Vagina (tissue), 2 donors: ENCODE data around the gene TRPM1. TPM values are rescaled to one million over a fixed set of nuclear protein-coding genes. Genes with fewer than 3 reads are reported as not detected.
"Not testable (repeated sequence)": the region's sequence is repeated elsewhere in the genome, so short reads cannot be mapped to it uniquely, and the experiment has no call there.

Source experiments
- DNase-seq, 2 donors: peaks; one replicate each; pipeline ENCODE4 v3.0.0-alpha.2; 2017; ENCODE audit errors: extremely low spot score in 2 of 2
- H3K27ac ChIP-seq: fragments of 200-600 bp; sonication (generic); one replicate; pipeline ENCODE4 v1.5.1; 2019
- H3K27me3 ChIP-seq: fragments of 200-600 bp; sonication (generic); one replicate; pipeline ENCODE4 v1.5.1; 2019
- H3K36me3 ChIP-seq, 2 donors: fragments of 200-600 bp; sonication (generic); one replicate each; pipeline ENCODE4 v1.5.1; 2017 to 2019
- H3K4me1 ChIP-seq: fragments of 200-600 bp; sonication (generic); one replicate; pipeline ENCODE4 v1.5.1; 2019
- H3K4me3 ChIP-seq, 2 donors: fragments of 200-600 bp; sonication (generic); 1 replicate in 1 of 2; 2 replicates in 1 of 2; pipeline ENCODE4 v1.5.1; 2016 to 2019
- H3K9me3 ChIP-seq: fragments of 200-600 bp; sonication (generic); one replicate; pipeline ENCODE4 v1.5.1; 2019
- POLR2A ChIP-seq, 2 donors: fragments of 450-650 bp; IDR thresholded peaks; one replicate each; pipeline ENCODE4 v1.6.1; 2017; ENCODE audit warnings: antibody characterized with exemption in 2 of 2, mild to moderate bottlenecking in 2 of 2, moderate library complexity in 2 of 2
- POLR2AphosphoS5 ChIP-seq, 2 donors: sonication (generic); formaldehyde crosslinking; IDR thresholded peaks; one replicate each; pipeline ENCODE4 v1.9.0; 2017; ENCODE audit warnings: antibody characterized with exemption in 2 of 2, mild to moderate bottlenecking in 2 of 2, low read depth in 1 of 2; ENCODE audit not compliant: insufficient read depth in 1 of 2
- intact Hi-C: fragments of 100-400 bp; cut with DNase I; formaldehyde crosslinking; loops from one replicate; pipeline ENCODE4 v1.15.1; 2023
- total RNA-seq: library from RNA; depleted of rRNA; stranded (reverse); fragments of >200 nt; gene quantifications from one replicate; pipeline ENCODE4 v1.2.3, GENCODE V29; 2016
- TF ChIP-seq, protein P1 (sequence below), 3 experiments: fragments of 450-650 bp in 2 of 3; fragments of 200-600 bp in 1 of 3; sonication (generic) in 1 of 3; IDR thresholded peaks; one replicate each; pipeline ENCODE4 v1.5.1; 2017 to 2019; ENCODE audit warnings: antibody characterized with exemption in 3 of 3, mild to moderate bottlenecking in 2 of 3, moderate library complexity in 2 of 3

The TRPM1 gene
- total RNA-seq, 1 donor from 2014 or later, result not detected

DNA sequence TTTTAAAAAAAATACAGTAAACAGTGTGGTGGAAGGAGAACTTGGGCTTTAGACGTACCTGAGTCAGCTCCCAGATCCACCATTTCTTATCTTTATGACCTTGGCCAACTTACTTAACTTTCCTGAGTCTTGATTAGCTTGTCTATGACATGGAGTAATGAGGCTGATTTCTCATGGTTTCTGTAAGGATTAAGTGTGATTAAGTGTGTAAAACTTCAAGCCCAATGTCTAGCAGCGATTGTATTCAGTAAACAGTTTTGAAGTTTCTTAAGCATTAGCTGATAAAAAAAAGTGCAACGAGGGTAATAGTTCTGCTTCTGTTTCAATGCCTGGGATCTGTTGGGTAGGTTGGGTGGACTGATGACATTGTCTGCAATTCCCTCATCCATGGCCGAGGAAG lies 10.8 kb downstream of the TRPM1 start:
- no peak overlapping the region for H3K27ac ChIP-seq
- no peak for TF ChIP-seq POLR2AphosphoS5 (IDR thresholded peaks at IDR 0.05; ENCODE audit: insufficient read depth in 1 of 2, low read depth in 1 of 2)
- TF ChIP-seq, protein P1, sequence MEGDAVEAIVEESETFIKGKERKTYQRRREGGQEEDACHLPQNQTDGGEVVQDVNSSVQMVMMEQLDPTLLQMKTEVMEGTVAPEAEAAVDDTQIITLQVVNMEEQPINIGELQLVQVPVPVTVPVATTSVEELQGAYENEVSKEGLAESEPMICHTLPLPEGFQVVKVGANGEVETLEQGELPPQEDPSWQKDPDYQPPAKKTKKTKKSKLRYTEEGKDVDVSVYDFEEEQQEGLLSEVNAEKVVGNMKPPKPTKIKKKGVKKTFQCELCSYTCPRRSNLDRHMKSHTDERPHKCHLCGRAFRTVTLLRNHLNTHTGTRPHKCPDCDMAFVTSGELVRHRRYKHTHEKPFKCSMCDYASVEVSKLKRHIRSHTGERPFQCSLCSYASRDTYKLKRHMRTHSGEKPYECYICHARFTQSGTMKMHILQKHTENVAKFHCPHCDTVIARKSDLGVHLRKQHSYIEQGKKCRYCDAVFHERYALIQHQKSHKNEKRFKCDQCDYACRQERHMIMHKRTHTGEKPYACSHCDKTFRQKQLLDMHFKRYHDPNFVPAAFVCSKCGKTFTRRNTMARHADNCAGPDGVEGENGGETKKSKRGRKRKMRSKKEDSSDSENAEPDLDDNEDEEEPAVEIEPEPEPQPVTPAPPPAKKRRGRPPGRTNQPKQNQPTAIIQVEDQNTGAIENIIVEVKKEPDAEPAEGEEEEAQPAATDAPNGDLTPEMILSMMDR (IDR thresholded peaks at IDR 0.05), result no peak
- TF ChIP-seq POLR2A (IDR thresholded peaks at IDR 0.05), result no peak
- no peaks in the 10 kb centered on the region for H3K27me3 ChIP-seq
- no peaks in the 10 kb centered on the region for H3K36me3 ChIP-seq
- intact Hi-C loops, result no loop called here
- DNase-seq, result no peak
- H3K4me1 ChIP-seq, result peaks cover 14% of the 10 kb centered on the region
- no peaks in the 10 kb centered on the region for H3K9me3 ChIP-seq
- no peak overlapping the region for H3K4me3 ChIP-seq

GRCh38 chr15:31089368-31090047 lies 12.0 kb downstream of the TRPM1 start:
- H3K4me1 ChIP-seq, result peaks cover 14% of the 10 kb centered on the region
- no peaks in the 10 kb centered on the region for H3K27me3 ChIP-seq
- no peaks in the 10 kb centered on the region for H3K9me3 ChIP-seq
- H3K27ac ChIP-seq, result no peak overlapping the region
- no peak overlapping the region for H3K4me3 ChIP-seq
- intact Hi-C loops, result no loop called here
- TF ChIP-seq, protein P1 (IDR thresholded peaks at IDR 0.05), result no peak
- TF ChIP-seq POLR2A (IDR thresholded peaks at IDR 0.05) (no peak), POLR2AphosphoS5 (IDR thresholded peaks at IDR 0.05; ENCODE audit: insufficient read depth in 1 of 2, low read depth in 1 of 2) (no peak)
- no peak for DNase-seq
- H3K36me3 ChIP-seq, result no peaks in the 10 kb centered on the region

DNA sequence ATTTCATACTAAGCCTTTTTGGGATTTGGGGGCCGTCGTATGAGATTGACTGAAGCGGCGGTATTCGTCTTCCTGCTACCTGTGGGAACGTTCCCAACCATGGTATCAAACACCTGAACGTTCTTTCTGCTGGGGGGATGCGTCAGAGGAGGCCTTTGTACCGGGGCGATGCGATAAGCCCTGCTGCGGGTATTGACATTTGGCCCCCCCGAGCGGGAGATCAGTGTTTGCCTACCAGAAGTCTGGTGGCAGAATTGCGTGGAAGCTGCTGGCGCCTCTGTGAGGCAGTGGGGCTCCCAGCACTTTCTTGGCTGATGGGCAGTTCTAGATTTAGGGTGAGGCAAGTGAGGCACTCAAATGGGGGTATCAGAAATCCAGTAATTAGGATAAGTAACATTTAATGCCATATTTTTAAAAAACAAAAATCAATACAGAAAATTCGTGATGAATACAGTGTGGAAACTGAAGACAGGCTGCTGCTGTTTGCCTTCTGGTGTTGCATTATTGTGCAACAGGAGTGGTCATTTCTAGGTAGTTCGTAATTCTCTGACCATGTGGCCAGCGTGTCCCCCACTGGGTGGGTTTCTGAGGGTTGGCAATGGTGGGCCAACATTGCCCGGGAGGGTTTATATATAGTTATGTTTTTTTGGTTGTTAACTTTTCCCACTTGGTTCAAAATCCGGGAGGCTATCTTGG lies 12.7 kb downstream of the TRPM1 start:
- H3K27me3 ChIP-seq, result no peaks in the 10 kb centered on the region
- H3K36me3 ChIP-seq, result no peaks in the 10 kb centered on the region
- H3K9me3 ChIP-seq, result no peaks in the 10 kb centered on the region
- intact Hi-C loops, result no loop called here
- TF ChIP-seq POLR2A (IDR thresholded peaks at IDR 0.05) (no peak), POLR2AphosphoS5 (IDR thresholded peaks at IDR 0.05; ENCODE audit: insufficient read depth in 1 of 2, low read depth in 1 of 2) (no peak)
- TF ChIP-seq, protein P1 (IDR thresholded peaks at IDR 0.05), result no peak
- no peak overlapping the region for H3K4me3 ChIP-seq
- peaks cover 16% of the 10 kb centered on the region for H3K4me1 ChIP-seq
- H3K27ac ChIP-seq, result no peak overlapping the region
- no peak for DNase-seq

DNA sequence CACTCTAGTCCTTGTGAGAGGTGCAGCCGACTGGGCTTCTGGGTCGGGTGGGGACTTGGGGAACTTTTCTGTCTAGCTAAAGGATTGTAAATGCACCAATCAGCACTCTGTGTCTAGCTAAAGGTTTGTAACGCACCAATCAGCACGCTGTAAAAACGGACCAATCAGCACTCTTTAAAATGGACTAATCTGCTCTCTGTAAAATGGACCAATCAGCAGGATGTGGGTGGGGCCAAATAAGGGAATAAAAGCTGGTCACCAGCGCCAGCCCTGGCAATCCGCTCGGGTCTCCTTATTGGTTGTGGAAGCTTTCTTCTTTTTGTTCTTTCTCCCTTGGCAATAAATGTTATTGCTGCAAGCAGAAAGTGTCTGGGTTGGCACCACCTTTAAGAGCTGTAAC lies 13.5 kb downstream of the TRPM1 start:
- H3K36me3 ChIP-seq, H3K27ac ChIP-seq, H3K9me3 ChIP-seq, H3K4me3 ChIP-seq, intact Hi-C loops, H3K27me3 ChIP-seq, DNase-seq: not testable (repeated sequence)
- peaks cover 23% of the 10 kb centered on the region for H3K4me1 ChIP-seq

DNA sequence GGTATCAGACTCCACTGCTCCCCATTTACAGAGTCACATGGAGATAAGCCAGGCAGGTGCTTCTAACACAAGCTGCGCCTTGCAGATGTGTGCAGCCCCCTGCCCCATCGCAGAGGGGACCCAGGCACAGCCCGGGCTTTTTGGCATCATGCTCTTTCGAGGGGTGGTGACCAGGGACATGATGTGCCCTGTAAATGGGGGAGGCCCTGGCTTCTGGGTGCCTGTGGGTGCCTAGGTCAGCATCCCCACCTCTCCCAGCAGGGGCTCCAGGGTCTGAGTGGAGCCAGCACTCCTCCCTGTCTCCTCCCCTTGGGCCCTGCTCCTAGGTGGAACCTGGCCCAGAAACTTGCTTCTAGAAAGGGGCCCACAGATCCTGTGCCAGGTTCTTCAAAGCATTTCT lies 15.2 kb downstream of the TRPM1 start:
- intact Hi-C loops, result no loop called here
- H3K27me3 ChIP-seq, result no peaks in the 10 kb centered on the region
- H3K4me3 ChIP-seq, result no peak overlapping the region
- no peak for DNase-seq
- no peak overlapping the region for H3K27ac ChIP-seq
- H3K36me3 ChIP-seq, result no peaks in the 10 kb centered on the region
- H3K4me1 ChIP-seq, result peaks cover 27% of the 10 kb centered on the region
- H3K9me3 ChIP-seq, result no peaks in the 10 kb centered on the region
- TF ChIP-seq POLR2A (IDR thresholded peaks at IDR 0.05) (no peak), POLR2AphosphoS5 (IDR thresholded peaks at IDR 0.05; ENCODE audit: insufficient read depth in 1 of 2, low read depth in 1 of 2) (no peak)

GRCh38 chr15:31085359-31085758 lies 16.2 kb downstream of the TRPM1 start:
- no peak for TF ChIP-seq POLR2AphosphoS5 (IDR thresholded peaks at IDR 0.05; ENCODE audit: insufficient read depth in 1 of 2, low read depth in 1 of 2)
- no peak for TF ChIP-seq POLR2A (IDR thresholded peaks at IDR 0.05)
- TF ChIP-seq, protein P1 (IDR thresholded peaks at IDR 0.05), result no peak
- intact Hi-C loops, result no loop called here

More at GRCh38 chr15:31085359-31085758, 16.2 kb downstream of the TRPM1 start:
- no peak for DNase-seq
- Histone ChIP-seq H3K27me3 (no peaks in the 10 kb centered on the region), H3K36me3 (no peaks in the 10 kb centered on the region), H3K4me1 (peaks cover 34% of the 10 kb centered on the region), H3K4me3 (no peak overlapping the region), H3K9me3 (no peaks in the 10 kb centered on the region), H3K27ac (no peak overlapping the region)
